Hindlimb muscle (tissue), 1 donor: ENCODE results near the gene TSPAN33. TPM values are rescaled to one million over a fixed set of nuclear protein-coding genes. Genes with fewer than 3 reads are reported as not detected.
"Not testable (repeated sequence)": the region's sequence is repeated elsewhere in the genome, so short reads cannot be mapped to it uniquely, and the experiment has no call there.

Experiments used
- DNase-seq: peaks from one replicate; pipeline ENCODE4 v3.0.0-alpha.2; 2013
- polyA plus RNA-seq: library from polyadenylated mRNA; unstranded; fragments of 120-200 nt; gene quantifications from one replicate; pipeline ENCODE4 v1.2.1, GENCODE V29; 2013; ENCODE audit not compliant: insufficient read length

Gene TSPAN33
- polyA plus RNA-seq, 1 donor, result 47.4 TPM

DNA sequence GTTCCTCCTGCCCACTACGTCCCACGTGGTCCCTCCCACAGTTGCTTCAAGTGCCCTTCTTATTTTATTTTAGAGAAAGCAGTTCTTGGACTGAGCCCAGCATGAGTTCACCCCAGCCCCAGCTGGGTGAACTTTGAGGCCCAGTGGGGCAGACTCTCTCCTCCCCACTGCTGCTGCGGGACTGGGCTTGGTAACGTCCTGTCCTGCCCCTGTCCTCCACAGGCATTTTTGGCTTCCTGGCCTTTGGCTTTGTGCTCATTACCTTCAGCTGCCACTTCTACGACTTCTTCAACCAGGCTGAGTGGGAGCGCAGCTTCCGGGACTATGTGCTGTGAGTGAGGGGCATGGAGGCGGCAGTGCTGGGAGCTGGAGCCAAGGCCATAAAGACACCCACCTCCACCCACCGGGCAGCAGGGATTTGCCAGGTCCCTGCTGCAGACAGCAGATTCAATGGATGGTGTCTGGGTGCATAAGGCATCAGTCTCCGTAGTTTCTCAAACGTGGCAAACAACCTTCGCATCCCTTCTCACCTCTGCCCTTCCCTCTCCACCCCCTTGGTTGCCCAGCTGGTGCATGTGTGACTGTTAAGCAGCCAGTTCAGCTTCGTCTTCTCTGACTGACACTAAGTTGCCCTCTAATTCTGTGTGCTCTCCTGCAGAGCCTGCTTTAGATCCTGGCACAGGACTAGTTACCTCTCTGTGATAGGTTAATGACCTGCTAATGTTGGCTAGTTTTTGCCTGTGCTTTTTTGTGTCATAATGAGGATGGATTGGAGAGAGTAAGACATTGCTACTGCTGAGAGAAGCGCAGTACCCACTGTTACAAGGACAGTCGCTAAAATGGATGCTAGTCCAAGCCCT is 64.8 kb downstream of the TSPAN33 start:
- DNase-seq, result no peak

DNA sequence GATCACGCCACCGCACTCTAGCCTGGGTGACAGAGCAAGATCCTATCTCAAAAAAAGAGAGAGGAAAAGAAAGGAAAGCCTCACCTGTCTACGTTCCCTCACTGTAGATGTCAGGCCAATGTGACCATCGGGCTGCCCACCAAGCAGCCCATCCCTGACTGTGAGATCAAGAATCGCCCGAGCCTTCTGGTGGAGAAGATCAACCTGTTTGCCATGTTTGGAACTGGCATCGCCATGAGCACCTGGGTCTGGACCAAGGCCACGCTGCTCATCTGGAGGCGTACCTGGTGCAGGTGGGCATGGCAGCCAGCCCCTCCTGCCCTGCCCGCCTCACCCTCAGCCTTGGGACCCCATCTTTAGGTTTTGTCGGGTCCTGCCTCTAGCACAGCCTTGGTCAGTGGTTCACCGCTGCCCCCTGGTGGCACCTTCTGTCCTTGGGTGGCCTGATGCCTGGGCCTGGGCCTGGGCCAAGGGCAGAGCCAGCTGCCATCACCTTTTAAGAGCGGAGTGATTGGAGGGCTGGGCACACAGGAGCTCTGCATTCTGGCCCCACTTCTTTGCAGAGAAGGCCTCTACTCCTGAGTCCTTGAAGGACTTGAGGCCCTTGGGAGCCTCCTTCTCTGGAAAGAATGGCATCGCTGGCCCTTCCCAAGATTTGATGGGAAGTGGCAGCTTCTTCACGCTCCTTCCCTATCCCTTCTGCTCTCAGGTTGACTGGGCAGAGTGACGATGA is 65.9 kb downstream of the TSPAN33 start:
- DNase-seq, result peak; percentile 66

DNA sequence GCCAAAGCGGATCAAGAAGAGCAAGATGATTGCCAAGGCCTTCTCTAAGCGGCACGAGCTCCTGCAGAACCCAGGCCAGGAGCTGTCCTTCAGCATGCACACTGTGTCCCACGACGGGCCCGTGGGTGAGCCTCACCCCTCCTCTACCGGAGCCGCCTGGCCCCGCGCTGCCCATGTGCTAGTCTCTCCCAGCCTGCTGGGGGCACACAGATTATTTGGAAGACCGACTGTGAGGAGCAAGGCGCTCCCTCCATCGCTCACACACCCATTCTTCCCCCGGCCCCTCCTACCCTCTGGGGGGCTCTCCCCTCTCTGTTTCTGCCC is 66.4 kb downstream of the TSPAN33 start:
- no peak for DNase-seq

DNA sequence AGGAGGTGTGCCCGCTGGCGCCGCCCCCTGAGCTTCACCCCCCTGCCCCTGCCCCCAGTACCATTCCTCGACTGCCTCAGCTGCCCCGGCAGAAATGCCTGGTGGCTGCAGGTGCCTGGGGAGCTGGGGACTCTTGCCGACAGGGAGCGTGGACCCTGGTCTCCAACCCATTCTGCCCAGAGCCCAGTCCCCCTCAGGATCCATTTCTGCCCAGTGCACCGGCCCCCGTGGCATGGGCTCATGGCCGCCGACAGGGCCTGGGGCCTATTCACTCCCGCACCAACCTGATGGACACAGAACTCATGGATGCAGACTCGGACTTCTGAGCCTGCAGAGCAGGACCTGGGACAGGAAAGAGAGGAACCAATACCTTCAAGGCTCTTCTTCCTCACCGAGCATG is 67.6 kb downstream of the TSPAN33 start:
- DNase-seq, result no peak

DNA sequence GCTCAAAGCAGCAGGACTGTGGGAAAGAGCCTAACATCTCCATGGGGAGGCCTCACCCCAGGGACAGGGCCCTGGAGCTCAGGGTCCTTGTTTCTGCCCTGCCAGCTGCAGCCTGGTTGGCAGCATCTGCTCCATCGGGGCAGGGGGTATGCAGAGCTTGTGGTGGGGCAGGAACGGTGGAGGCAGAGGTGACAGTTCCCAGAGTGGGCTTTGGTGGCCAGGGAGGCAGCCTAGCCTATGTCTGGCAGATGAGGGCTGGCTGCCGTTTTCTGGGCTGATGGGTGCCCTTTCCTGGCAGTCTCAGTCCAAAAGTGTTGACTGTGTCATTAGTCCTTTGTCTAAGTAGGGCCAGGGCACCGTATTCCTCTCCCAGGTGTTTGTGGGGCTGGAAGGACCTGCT is 68.1 kb downstream of the TSPAN33 start:
- DNase-seq, result no peak

DNA sequence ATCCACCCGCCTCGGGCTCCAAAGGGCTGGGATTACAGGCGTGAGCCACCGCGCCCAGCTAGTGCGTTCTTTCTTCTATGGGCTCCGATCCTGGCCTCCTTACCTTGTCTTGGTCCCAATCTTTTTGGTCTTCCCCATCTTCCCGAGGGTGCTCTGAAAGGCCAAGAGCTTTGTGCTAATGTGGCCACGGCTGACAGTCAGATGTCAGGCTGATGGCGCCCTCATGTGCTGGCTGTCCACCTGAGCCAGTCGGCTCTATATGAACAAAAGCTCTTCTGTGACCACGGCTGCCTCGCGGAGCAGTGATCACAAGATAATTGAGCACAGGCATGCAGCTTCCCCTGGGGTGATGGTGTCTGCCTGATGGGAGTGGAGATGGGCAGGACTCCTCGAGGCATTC is 69.3 kb downstream of the TSPAN33 start:
- peak; percentile 47 for DNase-seq

DNA sequence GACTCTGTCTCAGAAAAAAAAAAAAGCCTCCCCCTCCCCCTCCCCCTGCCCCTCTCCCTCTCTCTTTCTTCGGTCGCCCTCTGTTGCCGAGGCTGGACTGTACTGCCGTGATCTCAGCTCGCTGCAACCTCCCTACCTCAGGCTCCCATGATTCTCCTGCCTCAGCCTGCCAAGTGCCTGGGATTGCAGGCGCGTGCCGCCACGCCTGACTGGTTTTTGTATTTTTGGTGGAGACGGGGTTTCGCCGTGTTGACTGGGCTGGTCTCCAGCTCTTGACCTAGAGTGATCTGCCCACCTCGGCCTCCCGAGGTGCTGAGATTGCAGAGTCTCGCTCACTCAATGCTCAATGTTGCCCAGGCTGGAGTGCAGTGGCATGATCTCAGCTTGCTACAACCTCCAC is 71.2 kb downstream of the TSPAN33 start:
- DNase-seq, result not testable (repeated sequence)

DNA sequence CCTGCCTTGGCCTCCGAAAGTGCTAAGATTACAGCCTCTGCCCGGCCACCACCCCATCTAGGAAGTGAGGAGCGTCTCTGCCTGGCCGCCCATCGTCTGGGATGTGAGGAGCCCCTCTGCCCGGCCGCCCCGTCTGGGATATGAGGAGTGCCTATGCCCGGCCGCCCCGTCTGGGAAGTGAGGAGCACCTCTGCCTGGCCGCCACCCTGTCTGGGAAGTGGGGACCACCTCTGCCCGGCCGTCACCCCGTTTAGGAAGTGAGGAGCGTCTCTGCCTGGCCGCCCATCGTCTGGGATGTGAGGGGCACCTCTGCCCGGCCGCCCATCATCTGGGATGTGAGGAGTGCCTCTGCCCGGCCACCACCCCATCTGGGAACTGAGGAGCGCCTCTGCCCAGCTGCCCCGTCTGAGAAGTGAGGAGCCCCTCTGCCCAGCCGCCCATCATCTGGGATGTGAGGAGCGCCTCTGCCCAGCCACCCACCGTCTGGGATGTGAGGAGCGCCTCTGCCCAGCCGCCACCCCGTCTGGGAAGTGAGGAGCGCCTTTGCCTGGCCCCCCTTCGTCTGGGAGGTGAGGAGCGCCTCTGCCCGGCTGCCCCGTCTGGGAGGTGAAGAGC is 71.7 kb downstream of the TSPAN33 start:
- not testable (repeated sequence) for DNase-seq

DNA sequence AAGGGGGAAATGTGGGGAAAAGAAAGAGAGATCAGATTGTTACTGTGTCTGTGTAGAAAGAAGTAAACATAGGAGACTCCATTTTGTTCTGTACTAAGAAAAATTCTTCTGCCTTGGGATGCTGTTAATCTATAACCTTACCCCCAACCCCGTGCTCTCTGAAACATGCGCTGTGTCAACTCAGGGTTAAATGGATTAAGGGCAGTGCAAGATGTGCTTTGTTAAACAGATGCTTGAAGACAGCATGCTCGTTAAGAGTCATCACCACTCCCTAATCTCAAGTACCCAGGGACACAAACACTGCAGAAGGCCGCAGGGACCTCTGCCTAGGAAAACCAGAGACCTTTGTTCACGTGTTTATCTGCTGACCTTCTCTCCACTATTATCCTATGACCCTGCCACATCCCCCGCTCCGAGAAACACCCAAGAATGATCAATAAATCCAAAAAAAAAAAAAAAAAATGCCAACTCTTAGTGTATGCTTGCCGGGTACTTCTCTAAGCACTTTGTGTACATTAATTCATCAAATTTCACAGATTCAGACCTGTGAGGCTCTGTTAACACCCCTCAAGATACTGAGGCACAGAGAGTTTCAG is 72.4 kb downstream of the TSPAN33 start:
- DNase-seq, result not testable (repeated sequence)

DNA sequence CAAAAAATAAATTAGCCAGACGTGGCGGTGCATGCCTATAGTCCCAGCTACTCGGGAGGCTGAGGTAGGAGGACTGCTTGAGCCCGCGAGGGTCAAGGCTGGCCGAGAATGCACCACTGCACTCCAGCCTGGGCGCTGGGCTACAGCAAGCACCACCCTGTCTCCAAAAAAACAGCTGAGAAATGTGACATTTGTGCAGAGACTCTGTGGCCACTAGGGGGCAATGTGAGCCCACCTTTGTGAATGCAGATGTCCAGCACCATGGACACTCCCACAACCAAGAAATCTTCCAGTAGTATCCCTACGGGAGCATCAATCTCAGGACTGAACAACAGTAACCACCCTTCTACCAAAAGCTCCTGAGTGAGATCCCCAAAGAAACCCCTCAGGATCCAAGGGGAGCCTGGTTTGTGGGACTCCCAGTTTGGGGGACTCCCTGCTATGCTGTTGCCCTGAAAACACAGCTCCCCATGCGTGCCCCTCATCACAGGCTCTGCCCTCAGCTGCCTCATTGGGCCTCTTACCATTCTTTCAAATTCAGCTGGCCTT is 74.1 kb downstream of the TSPAN33 start:
- DNase-seq, result peak; percentile 82

DNA sequence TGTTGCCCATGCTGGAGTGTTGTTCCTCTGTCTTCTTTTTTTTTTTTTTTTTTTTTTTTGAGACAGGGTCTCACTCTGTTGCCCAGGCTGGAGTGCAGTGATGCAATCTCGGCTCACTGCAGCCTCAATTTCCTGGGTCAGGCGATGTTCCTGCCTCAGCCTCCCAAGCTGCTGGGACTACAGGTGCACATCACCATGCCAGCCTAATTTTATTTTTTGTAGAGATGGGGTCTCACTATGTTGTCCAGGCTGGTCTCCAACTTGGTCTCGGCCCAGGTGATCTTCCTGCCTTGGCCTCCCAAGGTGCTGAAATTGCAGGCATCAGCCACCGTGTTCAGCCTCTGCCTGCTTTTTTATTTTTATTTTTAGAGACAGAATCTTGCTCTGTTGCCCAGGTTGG is 74.7 kb downstream of the TSPAN33 start:
- not testable (repeated sequence) for DNase-seq

Other genes starting within 250 kb of the TSPAN33 start
- gene KCP, start 234.0 kb upstream of the TSPAN33 start, polyA plus RNA-seq, result 2.2 TPM
- gene IRF5, start 206.8 kb upstream of the TSPAN33 start, polyA plus RNA-seq, result 3.1 TPM
- 30.9 TPM for gene TNPO3, start 89.6 kb upstream of the TSPAN33 start, polyA plus RNA-seq
- gene SMO, start 43.9 kb downstream of the TSPAN33 start, polyA plus RNA-seq, result 39.7 TPM
- 19.1 TPM for gene AHCYL2, start 80.3 kb downstream of the TSPAN33 start, polyA plus RNA-seq